ENCODE data around the gene DPAGT1.

The DPAGT1 gene

DNA sequence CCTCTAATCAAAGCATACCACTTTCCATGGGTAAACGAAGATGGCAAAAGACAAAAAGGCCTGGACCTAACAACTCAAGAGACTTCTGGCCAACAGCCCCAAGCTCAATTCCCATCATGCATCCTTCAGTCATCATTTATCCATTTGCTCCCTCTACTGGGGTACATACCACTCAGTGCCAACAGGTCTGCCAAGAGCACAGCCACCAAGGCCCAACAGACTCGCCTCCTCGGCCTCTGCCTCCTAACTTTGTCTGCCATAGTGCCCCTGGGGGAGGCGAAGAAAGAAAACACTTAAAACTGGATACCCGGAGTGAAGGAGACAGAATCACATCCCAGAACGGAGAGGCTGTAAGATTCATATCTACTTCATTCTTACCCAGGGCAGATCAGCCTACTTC lies 45.8 kb downstream of the DPAGT1 start:
- DNase-seq, result no peak

DNA sequence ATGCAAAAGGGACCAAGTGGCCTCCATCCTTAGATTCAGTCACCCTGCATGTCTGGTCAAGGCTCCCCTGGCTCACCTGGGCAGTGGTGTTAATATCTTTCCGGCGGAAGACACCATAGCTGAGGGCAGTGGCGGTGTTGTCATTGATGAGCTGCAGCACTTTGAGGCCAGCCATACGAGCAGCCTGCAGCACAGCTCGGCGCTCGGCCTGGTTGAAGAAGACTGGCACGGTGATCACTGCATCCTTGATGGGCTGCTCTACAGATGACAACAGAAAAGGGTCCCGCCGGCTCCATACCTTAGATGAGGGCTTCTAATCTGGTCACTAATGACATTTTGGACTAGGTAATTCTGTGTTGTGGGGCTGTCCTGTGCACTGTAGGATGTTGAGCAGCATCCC lies 47.2 kb downstream of the DPAGT1 start:
- no peak for DNase-seq

DNA sequence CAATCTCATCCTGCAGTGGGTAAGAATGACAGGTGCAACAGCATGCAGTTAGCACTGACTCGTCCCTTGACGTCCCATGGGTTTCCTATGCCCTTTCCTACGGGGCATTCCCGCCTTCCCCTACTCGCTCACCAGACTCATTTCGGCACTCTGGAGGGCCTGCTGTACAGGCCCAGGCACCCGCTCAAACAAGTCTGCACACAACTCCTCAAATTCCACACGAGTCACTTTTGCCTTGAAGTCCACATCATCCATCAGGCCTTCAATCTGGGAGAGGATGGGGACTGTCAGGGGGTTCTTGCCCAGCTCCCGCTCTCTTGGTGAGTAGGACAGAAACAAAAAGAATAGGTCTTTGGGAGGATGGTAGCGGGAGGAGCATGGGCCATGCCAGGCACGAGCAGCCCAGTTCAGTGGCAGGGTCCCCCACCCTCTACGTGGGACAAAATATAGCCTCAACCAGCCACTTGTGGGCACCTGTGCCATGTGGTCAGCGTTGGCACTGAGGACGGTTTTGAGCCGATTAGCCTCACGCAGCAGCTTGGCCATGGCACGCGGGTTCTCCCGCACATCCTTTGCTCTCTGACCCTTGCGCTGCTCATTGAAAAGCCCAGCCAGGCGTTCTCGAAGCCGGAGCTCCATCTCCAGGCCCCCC lies 49.4 kb downstream of the DPAGT1 start:
- no peak for DNase-seq

DNA sequence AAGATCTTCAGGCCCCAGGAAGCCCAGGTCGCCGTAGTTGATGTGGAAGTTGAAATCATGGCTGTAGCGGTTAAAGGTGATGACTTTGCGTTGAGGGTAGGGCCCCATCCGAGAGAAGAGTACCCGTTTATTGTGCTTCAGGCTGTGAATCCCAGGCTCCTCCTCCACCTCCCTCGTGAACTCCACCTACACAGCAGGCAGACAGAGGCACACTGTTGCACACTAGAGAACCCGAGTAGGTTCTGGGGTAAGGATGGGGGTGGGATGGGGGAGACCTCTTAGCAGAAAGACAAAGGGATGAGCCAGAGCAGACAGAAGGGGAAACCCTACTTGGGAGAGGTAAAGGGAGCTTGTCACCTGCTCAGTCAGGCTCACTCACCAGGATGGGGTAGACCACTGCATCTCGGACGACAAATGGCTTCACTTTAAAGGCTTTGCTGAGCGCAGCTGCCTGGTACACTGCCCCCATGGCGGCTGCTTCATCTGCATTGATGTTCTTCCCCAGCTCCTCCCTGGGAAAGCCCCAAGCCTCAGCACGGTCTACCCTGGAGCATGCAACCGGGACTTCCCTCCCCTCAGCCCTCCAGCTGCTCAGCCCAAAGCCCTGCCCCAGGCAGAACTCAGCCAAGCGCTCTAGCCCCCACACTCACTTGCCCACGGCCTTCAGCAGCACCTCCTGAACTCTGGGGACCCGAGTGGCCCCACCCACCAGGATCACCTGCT lies 50.1 kb downstream of the DPAGT1 start:
- DNase-seq, result no peak

DNA sequence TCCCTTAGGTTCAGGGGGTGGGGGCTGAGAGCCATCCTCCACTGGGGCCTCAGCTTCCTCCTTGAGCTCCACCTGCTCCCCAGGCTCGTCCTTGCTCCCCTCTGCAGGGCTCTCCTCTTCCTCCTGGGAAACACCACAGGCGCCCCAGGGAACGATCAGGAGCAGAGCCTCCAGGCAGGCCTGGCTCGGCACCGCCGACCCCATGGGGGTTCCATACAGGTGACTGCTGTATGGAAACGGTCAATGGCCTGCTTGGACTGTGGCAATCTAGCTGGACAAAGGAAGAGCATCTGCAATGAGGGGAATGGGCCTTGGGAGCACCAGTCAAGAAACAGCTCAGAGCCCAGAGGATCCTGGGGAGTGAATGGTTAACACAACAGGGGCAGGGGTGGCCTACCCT lies 52.6 kb downstream of the DPAGT1 start:
- no peak for DNase-seq

DNA sequence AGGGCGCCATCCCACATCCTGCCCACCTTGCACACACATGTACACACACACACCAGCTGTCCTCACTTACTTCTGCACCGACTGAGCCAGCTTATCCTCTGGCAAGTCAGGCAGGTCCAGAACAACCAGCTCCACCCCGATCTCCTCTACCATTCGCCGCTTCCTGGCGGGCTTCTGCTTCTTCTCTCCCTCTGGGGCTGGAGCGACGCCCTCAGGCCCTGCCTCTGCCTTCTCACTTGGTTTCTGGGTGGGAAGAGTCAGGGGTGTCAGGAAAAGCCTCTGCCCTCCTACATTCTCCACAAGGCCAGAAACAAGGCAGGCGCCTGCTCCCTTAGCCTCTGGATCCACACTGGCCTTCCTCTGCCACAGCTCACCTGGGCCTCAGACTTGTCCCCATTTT lies 53.0 kb downstream of the DPAGT1 start:
- DNase-seq, result no peak

DNA sequence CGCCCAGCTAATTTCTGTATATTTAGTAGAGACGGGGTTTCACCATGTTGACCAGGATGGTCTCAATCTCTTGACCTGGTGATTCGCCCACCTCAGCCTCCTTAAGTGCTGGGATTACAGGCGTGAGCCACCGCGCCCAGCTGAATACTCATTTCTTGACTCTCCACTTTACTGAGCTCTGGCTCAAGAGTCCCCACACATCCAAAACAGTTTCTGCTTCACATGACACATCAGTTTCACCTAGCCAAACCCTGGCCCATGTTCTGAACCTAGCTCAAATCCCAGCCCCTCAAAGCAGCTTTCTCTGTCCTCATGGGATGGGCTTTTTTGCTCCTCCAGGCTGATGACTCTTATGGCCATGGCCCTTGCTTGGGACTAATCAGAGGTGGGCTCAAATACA lies 54.4 kb downstream of the DPAGT1 start:
- no peak for DNase-seq
